Natural killer cell treated with Interleukin-12 subunit alpha and Interleukin-12 subunit beta and Interleukin-15 and Interleukin-18, amount 100 ng/mL, for 72 hours (primary cell): Measurements from ENCODE around the gene SLC2A9. TPM values are rescaled to one million over a fixed set of nuclear protein-coding genes. Genes with fewer than 3 reads are reported as not detected.

Source experiments
- ATAC-seq, 2 donors: fragments of 150-1000 bp; cut with Tn5 transposase in 1 of 2; sonication (Bioruptor Pico), chemical (Tn5 transposase) in 1 of 2; 2 replicates each; pipeline ENCODE4 v1.10.0; 2021
- DNase-seq: peaks from one replicate; pipeline ENCODE4 v3.0.0; 2022; ENCODE audit warnings: low spot score
- H3K27ac Mint-ChIP-seq, 2 donors: 1 replicate in 1 of 2; 2 replicates in 1 of 2; pipeline ENCODE4 v1.8.0; 2022; ENCODE audit warnings: mixed read lengths in 2 of 2, mild to moderate bottlenecking in 1 of 2, moderate library complexity in 1 of 2
- H3K27me3 Mint-ChIP-seq, 2 donors: 1 replicate in 1 of 2; 2 replicates in 1 of 2; pipeline ENCODE4 v1.8.0; 2022; ENCODE audit warnings: mixed read lengths in 2 of 2
- H3K36me3 Mint-ChIP-seq: one replicate; pipeline ENCODE4 v1.8.0; 2022; ENCODE audit warnings: mixed read lengths
- H3K4me1 Mint-ChIP-seq, 2 donors: 1 replicate in 1 of 2; 2 replicates in 1 of 2; pipeline ENCODE4 v1.8.0; 2022; ENCODE audit warnings: low read depth in 2 of 2, mixed read lengths in 2 of 2, mild to moderate bottlenecking in 1 of 2
- H3K4me3 Mint-ChIP-seq: one replicate; pipeline ENCODE4 v1.8.0; 2022; ENCODE audit warnings: mixed read lengths
- H3K9me3 Mint-ChIP-seq: 2 replicates; pipeline ENCODE4 v1.8.0; 2022; ENCODE audit warnings: mixed read lengths
- total RNA-seq, 2 donors: library from RNA; stranded (reverse); gene quantifications; one replicate each; pipeline ENCODE4 v1.2.3, GENCODE V29; 2022

The SLC2A9 gene
- total RNA-seq, 2 donors from 2014 or later = 1.8 to 3.3 TPM

GRCh38 chr4:9898596-9899305, 122.5 kb downstream of the SLC2A9 start:
- no peak overlapping the region for H3K4me3 Mint-ChIP-seq
- ATAC-seq (no peak), DNase-seq (peak; percentile 35)
- H3K9me3 Mint-ChIP-seq = no peaks in the 10 kb centered on the region
- H3K27ac Mint-ChIP-seq = no peak overlapping the region
- no peaks in the 10 kb centered on the region for H3K36me3 Mint-ChIP-seq
- H3K4me1 Mint-ChIP-seq = no peaks in the 10 kb centered on the region
- H3K27me3 Mint-ChIP-seq = peaks cover 11 to 12% of the 10 kb centered on the region in 2 donors

GRCh38 chr4:9895333-9895705, 126.0 kb downstream of the SLC2A9 start:
- Mint-ChIP-seq H3K9me3 (no peaks in the 10 kb centered on the region), H3K36me3 (no peaks in the 10 kb centered on the region), H3K4me1 (no peaks in the 10 kb centered on the region)

GRCh38 chr4:9894644-9895332, 126.5 kb downstream of the SLC2A9 start:
- no peaks in the 10 kb centered on the region for H3K4me1 Mint-ChIP-seq
- DNase-seq (no peak), ATAC-seq (no peak)
- no peak overlapping the region for H3K4me3 Mint-ChIP-seq
- no peak overlapping the region for H3K27ac Mint-ChIP-seq
- H3K9me3 Mint-ChIP-seq = no peaks in the 10 kb centered on the region
- H3K36me3 Mint-ChIP-seq = no peaks in the 10 kb centered on the region
- H3K27me3 Mint-ChIP-seq = peaks cover 7 to 12% of the 10 kb centered on the region in 2 donors

More at GRCh38 chr4:9895333-9895705, 126.0 kb downstream of the SLC2A9 start:
- ATAC-seq = peak in 1 of 2 donors; percentile 25
- no peak for DNase-seq
- Mint-ChIP-seq H3K27me3 (peaks cover 11 to 12% of the 10 kb centered on the region in 2 donors), H3K27ac (no peak overlapping the region), H3K4me3 (no peak overlapping the region)

GRCh38 chr4:9893329-9894108, 127.8 kb downstream of the SLC2A9 start:
- H3K4me3 Mint-ChIP-seq = no peak overlapping the region
- H3K27ac Mint-ChIP-seq = no peak overlapping the region
- DNase-seq (no peak), ATAC-seq (no peak)
- H3K4me1 Mint-ChIP-seq = no peaks in the 10 kb centered on the region
- H3K36me3 Mint-ChIP-seq = no peaks in the 10 kb centered on the region
- no peaks in the 10 kb centered on the region for H3K9me3 Mint-ChIP-seq
- H3K27me3 Mint-ChIP-seq = peaks cover 2 to 12% of the 10 kb centered on the region in 2 donors

GRCh38 chr4:9891740-9892139, 129.6 kb downstream of the SLC2A9 start:
- H3K4me3 Mint-ChIP-seq = no peak overlapping the region
- peak overlapping the region in 1 of 2 donors; percentile 19 for H3K27ac Mint-ChIP-seq
- H3K27me3 Mint-ChIP-seq = peaks cover 2 to 12% of the 10 kb centered on the region in 2 donors
- no peaks in the 10 kb centered on the region for H3K9me3 Mint-ChIP-seq
- ATAC-seq (peak; percentile 7 to 9), DNase-seq (no peak)
- no peaks in the 10 kb centered on the region for H3K36me3 Mint-ChIP-seq
- H3K4me1 Mint-ChIP-seq = no peaks in the 10 kb centered on the region

GRCh38 chr4:9891056-9891455, 130.2 kb downstream of the SLC2A9 start:
- Mint-ChIP-seq H3K4me3 (no peak overlapping the region), H3K4me1 (no peaks in the 10 kb centered on the region), H3K27me3 (peaks cover 2 to 7% of the 10 kb centered on the region in 2 donors), H3K27ac (peak overlapping the region in 1 of 2 donors; percentile 19), H3K36me3 (no peaks in the 10 kb centered on the region), H3K9me3 (no peaks in the 10 kb centered on the region)
- DNase-seq = no peak
- no peak for ATAC-seq

- Mint-ChIP-seq H3K4me1 (no peaks in the 10 kb centered on the region), H3K27me3 (no peaks in the 10 kb centered on the region), H3K36me3 (no peaks in the 10 kb centered on the region), H3K9me3 (no peaks in the 10 kb centered on the region), H3K4me3 (no peak overlapping the region), H3K27ac (no peak overlapping the region)
- DNase-seq = no peak
- no peak for ATAC-seq
Observed at GRCh38 chr4:9889306-9889705, 132.0 kb downstream of the SLC2A9 start.

- Mint-ChIP-seq H3K27ac (no peak overlapping the region), H3K27me3 (peaks cover 0 to 5% of the 10 kb centered on the region in 2 donors), H3K36me3 (no peaks in the 10 kb centered on the region), H3K9me3 (no peaks in the 10 kb centered on the region), H3K4me3 (no peak overlapping the region), H3K4me1 (no peaks in the 10 kb centered on the region)
- ATAC-seq (no peak), DNase-seq (no peak)
Observed at GRCh38 chr4:9885958-9886357, 135.3 kb downstream of the SLC2A9 start.

GRCh38 chr4:9880406-9881197, 140.7 kb downstream of the SLC2A9 start:
- Mint-ChIP-seq H3K4me1 (no peaks in the 10 kb centered on the region), H3K4me3 (no peak overlapping the region), H3K27me3 (peaks cover 2 to 5% of the 10 kb centered on the region in 2 donors), H3K36me3 (no peaks in the 10 kb centered on the region), H3K9me3 (no peaks in the 10 kb centered on the region), H3K27ac (no peak overlapping the region)
- DNase-seq (no peak), ATAC-seq (no peak)

GRCh38 chr4:9877123-9877522, 144.2 kb downstream of the SLC2A9 start:
- ATAC-seq = no peak
- peaks cover 2 to 4% of the 10 kb centered on the region in 2 donors for H3K27me3 Mint-ChIP-seq
- no peaks in the 10 kb centered on the region for H3K9me3 Mint-ChIP-seq
- H3K27ac Mint-ChIP-seq = no peak overlapping the region
- no peaks in the 10 kb centered on the region for H3K36me3 Mint-ChIP-seq
- no peak for DNase-seq
- no peak overlapping the region for H3K4me3 Mint-ChIP-seq
- no peaks in the 10 kb centered on the region for H3K4me1 Mint-ChIP-seq

- ATAC-seq (no peak), DNase-seq (no peak)
- Mint-ChIP-seq H3K4me1 (peaks cover 2 to 3% of the 10 kb centered on the region in 2 donors), H3K27ac (no peak overlapping the region), H3K27me3 (peaks cover 0 to 6% of the 10 kb centered on the region in 2 donors), H3K4me3 (no peak overlapping the region), H3K36me3 (no peaks in the 10 kb centered on the region), H3K9me3 (no peaks in the 10 kb centered on the region)
Observed at GRCh38 chr4:9875516-9875915, 145.8 kb downstream of the SLC2A9 start.

GRCh38 chr4:9874385-9874784, 146.9 kb downstream of the SLC2A9 start:
- Mint-ChIP-seq H3K9me3 (peaks cover 2% of the 10 kb centered on the region), H3K27me3 (peaks cover 0 to 8% of the 10 kb centered on the region in 2 donors), H3K27ac (no peak overlapping the region), H3K4me1 (peaks cover 4 to 13% of the 10 kb centered on the region in 2 donors), H3K36me3 (no peaks in the 10 kb centered on the region), H3K4me3 (no peak overlapping the region)
- ATAC-seq (no peak), DNase-seq (no peak)

- H3K9me3 Mint-ChIP-seq = peaks cover 2% of the 10 kb centered on the region
- H3K4me1 Mint-ChIP-seq = peaks cover 4 to 13% of the 10 kb centered on the region in 2 donors
- peak in 1 of 2 donors; percentile 15 for ATAC-seq
- no peaks in the 10 kb centered on the region for H3K36me3 Mint-ChIP-seq
- no peak for DNase-seq
- H3K4me3 Mint-ChIP-seq = peak overlapping the region; percentile 27
- no peak overlapping the region for H3K27ac Mint-ChIP-seq
- peaks cover 0 to 9% of the 10 kb centered on the region in 2 donors for H3K27me3 Mint-ChIP-seq
Observed at GRCh38 chr4:9870165-9870790, 151.0 kb downstream of the SLC2A9 start.
